Measurements from ENCODE around the gene ARHGAP27.
A peak's percentile ranks its signal among the peaks of the same experiment; 100 is the strongest.

The ARHGAP27 gene

DNA sequence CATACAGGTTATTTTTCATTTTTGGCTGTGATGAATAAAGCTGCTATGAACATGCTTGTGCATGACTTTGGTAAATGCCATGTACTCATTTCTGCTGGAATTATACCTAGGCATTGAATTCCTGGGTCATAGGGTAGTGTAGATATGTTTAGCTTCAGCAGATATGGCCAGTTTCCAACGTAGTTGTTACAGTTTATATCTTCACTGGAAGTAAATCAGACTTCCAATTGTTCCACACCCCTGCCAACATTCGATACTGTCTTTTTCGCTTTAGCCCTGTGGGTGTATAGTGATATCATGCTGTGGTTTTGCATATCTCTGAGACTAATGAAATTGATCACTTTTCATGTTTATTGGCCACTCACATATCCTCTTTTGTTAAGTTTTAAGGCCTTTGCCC is 50.4 kb downstream of the ARHGAP27 start:
- DNase-seq = no peak

DNA sequence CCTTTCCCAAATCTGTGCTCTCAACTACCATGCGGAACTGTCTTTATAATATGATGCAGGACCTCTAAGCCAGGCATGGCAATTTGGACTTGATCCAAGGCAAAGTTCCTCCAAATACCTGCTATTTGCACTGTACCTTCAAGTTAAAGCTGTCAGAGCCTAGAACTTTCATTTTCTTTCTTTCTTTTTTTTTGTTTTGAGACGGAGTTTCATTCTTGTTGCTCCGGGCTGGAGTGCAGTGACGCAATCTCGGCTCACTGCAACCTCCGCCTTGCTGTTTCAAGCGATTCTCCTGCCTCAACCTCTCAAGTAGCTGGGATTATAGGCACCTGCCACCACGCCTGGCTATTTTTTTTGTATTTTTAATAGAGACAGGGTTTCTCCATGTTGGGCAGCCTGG is 51.7 kb downstream of the ARHGAP27 start:
- DNase-seq = no peak

DNA sequence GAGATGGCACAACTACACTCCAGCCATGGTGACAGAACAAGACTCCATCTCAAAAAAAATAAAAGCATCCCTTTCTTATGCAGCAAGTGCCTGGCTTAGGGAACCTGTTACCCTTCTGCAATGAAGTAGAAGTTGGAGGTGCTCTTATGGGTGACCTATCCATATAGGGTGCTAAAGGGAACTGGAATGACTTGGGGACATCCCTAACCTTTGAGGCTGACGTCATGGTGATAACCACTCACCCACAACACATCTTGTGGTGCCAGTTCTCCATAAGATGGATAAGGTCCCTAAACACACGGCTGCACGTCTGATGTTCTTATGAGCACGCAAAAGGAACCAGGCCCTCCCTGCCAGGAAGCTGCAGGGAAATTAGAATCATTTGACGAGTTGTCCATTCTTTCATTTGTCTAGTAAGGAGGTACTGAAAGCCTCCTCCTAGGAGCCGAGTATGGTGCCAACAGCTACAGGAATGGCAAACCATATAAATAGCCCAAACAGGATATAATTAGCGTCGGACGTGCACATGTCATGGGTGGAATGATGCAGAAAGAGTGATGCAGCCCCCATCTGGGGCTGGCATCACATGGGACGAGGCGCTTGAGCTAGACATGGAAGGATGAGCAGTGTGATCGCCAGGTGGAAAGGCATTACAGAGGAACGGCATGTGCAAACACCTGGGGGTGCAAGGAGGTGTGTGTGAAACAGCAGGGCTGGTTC is 52.5 kb downstream of the ARHGAP27 start:
- no peak for DNase-seq

DNA sequence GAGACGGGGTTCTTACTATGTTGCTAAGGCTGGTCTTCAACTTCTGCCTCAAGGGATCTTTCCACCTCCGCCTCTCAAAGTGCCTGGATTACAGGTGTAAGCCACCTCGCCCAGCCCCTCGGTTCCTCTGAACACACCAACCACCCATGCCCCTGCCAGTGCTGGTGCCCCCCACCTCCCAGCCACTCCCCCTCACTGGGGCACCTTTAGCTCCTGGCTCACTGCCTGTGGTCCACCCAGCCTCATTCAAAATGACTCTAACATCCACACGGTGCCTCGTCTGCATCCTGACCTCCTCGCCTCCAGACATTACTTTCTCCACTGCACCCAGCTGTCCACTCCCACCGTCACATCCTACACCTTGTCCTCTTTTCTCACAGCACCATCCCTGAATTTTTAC is 55.3 kb downstream of the ARHGAP27 start:
- DNase-seq = no peak

DNA sequence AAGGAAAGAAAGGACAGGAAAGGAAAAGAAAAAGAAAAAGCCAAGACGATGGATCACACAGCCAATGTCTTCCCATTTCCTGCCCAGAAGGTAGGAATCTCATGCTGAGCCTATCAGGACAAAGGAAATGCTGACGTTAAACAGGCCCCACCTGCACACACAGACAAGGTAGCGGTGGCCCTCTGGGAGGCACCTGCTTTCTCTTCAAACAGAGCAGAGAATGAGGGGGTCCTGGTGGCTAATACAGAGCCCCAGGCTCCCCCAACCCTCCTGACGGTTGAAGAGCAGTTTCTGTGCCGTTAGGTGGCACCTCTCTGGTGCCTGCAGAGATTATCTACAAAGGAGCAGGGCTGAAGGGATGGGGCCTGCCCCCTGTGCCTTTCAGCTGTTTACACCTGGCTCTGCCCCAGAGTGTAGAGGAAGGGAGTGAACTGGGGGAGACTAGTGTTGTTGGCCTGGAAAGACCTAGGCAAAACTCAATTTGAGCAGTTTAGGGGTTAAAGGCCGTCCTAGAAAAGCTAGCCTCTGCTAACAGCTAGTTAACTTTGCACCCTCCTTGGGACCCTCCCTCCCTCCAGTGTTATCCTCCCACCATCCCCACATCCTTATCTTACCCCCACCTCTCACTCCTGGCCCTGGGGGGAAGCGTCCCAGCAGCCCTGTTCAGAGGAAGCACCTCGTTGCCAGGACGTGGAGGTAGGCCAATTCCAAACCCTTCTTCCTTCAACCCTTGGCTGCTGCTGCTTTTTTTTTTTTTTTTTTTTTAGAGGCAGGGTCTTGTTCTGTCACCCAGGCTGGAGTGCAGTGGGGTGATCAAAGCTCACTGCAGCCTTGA is 56.3 kb downstream of the ARHGAP27 start:
- no peak for DNase-seq

DNA sequence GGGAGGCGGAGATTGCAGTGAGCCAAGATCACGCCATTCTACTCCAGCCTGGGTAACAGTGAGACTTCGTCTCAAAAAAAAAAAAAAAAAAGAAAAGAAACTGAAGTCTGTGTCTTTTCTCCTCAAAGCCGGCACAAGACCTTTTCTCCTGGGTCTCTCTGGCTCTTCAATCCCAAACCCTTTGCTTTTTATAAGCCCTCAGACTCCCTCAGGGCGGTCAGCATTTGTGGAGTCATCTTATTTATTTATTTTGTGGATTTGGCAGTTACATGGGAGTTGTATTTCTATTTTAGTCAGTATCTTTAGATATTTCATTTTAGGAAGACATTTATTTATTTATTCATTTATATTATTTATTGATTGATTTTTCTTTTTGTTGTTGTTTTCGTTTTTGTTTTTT is 58.2 kb downstream of the ARHGAP27 start:
- no peak for DNase-seq

DNA sequence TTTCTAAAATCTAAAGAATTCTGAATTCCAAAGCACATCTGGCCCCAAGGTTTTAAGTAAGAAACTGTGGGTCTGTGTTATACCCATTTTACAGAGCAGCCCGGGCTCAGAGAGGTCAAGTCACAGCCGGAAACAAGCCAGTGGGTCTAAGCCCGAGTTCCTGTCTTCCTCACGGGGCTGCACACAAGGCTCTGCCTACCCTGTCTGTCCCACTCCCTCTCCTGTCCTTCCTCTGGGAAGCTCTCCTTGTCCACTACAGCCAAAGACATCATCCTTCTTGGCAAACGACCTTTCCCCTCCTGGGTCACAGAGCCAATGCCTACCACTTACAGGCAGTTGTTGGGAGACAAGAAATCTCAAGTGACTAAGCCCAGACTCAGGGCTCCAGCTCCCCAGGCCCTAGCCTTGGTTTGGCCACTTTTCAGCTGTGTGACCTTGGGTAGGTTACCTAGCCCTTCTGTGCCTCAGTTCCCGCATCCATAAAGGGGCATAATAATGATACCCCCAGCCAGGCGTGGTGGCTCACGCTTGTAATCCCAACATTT is 60.3 kb downstream of the ARHGAP27 start:
- DNase-seq = no peak

DNA sequence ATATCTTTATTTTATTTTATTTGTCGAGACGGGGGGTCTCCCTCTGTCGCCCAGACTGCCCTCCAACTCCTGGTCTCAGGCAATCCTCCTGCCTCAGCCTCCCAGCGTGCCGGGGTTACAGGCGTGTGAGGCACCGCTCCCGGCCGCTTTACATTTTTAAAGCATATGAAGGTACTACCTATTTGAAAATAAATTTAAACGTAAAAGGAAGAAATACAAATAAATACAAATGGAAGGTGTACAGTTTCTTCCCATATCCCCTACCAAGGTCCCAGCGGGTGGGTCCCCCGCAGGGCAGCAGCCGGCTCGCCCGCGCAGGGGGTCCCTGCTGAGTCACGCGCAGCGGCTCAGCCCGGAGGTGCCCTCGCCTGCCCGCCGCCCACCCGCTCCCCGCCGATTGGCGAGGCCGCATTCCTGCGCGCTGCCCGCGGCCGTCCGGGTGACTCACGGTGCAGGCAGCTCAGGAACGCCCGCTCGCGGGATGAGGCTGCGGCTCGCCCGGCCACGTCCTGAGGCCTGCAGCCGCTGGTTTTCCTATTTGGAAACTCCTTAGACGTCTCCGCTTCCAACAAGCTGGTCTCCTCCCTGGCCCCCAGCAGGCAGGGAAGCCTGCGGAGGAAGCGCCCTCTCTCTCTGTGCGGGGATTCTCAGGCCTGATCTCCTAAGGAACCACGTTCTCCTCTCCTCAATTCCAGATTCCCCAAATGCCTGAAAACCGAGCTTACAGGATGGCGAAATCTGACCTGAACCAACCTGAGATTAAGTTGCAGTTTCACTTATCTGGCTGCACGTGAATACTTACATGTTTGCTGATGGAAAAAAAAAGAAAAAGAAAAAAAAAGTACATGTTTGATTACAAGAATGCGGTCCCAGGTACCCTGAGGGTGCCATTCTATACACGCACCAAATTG is 61.0 kb downstream of the ARHGAP27 start:
- DNase-seq = peak; percentile 47

DNA sequence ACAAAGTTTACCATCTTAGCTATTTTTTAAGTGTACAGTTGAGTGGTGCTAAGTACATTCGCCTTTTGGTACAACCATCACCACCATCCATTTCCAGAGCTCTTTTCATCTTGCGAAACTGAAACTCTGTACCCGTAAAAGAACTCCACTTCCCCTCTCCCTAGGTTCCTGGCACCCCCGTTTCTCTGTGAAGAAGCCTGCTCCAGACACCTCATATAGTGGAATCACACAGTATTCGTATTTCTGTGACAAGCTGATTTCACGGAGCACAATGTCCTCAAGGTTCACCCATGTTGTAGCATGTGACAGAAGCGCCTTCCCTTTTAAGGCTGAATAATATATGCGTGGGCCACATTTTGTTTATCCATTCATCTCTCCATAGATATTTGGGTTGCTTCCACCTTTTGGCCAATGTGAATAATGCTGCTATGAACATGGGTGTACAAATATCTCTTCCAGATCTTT is 61.7 kb downstream of the ARHGAP27 start:
- no peak for DNase-seq

DNA sequence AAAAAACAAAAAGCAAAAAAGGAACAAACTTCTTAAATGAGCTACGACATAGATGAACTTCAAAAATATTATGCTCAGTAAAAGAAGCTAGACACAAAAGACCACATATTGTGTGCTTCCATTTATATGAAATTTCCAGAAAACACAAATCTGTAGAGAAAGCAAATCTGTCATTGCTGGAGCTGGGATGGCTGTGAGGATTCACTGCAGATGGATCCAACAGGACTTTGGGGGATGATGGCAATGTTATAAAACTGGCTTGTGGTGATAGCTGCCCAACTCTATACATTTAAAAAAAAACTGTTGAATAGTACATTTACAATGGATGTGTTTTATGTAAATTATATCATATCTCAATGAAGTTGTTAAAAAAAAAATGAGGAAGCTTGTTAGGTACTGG is 63.2 kb downstream of the ARHGAP27 start:
- no peak for DNase-seq

DNA sequence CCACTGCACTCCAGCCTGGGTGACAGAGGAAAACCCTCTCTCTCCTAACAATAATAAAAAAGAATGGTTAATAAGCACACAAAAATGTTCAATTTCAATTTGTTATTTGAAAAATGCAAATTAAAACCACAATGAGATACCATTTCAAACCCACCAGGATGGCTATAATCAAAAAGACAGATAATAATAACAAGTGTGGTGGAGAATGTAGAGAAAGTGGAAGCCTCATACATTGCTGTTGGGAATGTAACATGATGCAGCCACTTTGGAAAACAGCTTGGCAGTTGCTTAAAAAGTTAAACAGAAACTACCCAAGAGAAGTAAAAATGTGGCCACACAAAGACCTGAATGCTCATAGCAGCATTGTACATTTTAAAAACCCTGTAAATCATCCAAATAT is 64.0 kb downstream of the ARHGAP27 start:
- DNase-seq = no peak

DNA sequence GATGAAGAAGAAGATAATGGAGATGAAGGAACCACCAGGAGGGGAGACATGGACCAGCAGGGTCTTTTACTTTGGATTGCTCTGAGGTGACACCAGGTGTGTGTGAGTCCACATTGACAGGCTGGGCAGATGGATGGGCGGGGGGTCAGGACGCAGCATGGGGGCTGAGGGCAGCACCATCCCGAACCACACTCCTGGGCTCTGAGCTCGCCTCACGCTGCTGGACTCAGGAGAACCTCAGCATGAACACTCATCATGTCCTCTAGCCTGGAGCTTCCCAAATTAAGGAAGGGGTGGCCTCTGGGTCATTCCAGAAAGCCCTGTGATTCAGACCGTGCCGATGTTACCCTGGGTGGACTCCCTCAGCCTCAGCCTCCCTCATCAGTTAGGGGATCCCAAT is 65.5 kb downstream of the ARHGAP27 start:
- no peak for DNase-seq

DNA sequence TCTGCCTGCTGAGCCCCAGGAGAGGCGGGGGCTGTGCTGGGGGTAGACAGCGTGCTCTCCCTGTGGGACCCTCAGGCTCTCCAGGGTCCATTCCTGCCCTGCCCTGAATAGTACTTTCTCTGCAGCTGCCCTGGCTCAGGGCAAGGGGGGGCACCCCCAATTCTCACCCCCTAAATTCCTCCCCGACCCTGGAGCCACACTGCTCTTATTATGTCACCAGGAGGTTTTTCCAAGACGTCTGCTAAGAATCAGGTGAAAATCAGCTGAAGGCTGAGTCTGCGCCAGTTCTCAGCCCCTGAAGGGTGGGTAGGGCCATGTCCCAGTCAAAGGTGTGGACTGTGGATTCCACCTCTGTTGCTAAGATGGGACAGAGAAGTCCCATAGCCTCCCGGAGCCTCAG is 66.0 kb downstream of the ARHGAP27 start:
- DNase-seq = no peak

DNA sequence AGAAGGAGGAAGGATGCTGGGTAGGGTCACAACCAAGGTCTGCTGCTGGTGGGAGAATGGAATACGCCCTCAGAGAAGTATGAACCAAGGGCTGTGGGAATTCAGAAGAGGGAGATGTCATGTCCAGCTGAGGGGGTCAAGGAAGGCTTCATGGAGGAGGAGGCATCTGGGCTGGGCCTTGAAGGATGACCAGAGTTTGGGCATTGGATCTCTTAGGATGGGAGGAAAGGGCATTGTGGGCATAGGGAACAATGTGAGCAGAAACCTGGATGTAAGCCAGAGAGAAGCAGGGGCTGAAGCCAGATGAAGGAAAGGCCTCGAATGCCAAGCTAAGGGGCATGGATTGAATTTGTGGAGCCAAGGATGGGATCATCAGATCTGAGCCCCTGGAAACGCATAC is 66.6 kb downstream of the ARHGAP27 start:
- no peak for DNase-seq

DNA sequence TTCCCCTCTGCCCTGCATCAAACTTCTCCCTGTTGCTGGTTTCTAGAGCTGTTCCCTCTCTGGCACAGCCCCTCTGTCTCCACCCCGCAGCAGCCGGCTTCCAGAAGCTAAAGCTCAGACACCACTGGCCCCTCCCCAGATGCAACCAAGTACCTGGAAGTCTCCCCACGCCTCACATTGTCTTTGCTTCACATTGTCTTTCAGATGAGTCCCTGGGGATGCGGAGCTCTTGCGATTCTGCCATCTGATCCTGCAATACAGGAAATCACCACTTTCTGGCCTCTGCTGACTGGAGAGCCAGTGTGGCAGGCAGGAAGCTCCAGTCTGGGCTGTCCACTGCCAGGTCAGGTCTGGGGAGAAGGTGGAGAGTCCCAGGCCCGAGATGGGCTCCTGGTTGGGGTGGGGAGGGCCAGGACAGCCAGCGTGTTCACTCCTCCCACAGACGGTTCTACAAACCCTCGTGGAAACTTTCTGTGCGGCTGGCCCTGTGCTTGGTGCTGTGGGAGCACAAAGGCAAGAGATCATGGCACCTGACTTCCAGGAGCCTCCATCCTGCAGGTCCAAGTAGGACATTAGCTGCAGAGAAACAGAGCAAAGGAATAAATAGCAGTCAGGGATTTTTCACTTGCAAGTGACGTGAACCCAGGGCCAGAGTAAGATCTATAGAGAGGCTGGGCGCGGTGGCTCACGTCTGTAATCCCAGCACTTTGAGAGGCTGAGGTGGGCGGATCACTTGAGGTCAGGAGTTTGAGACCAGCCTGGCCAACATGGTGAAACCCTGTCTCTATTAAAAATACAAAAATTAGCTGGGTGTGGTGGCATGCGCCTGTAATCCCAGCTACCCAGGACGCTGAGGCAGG is 67.9 kb downstream of the ARHGAP27 start:
- DNase-seq = no peak

DNA sequence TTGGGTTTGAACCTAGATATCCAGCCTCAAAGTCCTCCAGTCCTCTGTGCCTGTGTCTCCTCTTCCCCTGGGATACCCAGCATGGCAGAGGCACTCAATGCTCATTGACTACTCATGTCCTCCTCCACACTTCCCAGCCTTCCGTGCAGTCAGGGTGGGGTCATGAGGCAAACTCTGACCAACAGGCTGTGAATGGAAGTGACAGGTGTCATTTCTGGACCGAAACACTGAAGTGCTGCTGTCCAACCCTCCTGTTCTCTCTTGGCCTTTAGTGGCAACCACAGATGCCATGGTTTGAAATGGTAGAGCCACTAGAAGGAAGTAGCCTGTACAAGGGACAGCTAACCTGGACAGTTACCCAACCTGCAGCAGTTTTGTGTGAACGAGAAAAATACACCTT is 69.2 kb downstream of the ARHGAP27 start:
- DNase-seq = no peak

DNA sequence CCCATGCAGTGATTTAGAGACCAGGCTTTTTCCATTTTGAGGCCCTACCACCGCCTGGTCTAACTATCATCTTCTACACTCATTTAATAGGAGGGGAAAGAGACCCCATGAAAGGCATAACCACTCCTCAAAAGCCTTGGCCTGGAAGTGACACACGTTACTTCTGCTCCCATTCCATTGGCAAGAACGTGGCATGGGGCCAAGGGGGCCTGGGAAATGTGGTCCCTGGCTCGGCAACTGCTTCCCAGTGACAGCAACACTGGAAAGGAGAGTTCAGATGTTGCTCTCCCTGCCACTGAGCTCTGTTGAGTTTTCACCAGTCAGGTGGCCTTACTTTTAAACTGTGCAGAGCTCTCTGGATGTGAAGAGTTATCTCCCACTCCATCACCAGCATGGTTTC is 70.7 kb downstream of the ARHGAP27 start:
- no peak for DNase-seq

DNA sequence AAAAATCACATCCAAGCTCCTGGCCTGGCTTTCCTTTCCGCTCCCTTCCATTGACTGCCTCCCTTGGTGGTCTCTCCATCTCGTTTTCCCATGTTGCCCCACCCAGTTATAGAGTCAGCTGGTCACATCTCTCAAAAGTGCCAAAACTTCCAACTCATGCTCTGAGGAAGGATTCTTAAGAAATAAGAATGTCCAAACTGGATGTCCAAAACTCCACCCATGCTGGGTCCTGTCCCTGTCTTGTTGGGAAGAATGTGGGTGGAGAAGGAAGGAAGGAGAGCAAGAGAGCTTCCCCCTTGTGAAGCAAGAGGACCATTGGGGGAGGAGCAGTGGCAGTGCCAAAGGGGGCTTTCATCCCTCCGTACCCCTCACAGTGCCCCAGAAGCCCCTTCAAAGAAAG is 71.2 kb downstream of the ARHGAP27 start:
- no peak for DNase-seq

DNA sequence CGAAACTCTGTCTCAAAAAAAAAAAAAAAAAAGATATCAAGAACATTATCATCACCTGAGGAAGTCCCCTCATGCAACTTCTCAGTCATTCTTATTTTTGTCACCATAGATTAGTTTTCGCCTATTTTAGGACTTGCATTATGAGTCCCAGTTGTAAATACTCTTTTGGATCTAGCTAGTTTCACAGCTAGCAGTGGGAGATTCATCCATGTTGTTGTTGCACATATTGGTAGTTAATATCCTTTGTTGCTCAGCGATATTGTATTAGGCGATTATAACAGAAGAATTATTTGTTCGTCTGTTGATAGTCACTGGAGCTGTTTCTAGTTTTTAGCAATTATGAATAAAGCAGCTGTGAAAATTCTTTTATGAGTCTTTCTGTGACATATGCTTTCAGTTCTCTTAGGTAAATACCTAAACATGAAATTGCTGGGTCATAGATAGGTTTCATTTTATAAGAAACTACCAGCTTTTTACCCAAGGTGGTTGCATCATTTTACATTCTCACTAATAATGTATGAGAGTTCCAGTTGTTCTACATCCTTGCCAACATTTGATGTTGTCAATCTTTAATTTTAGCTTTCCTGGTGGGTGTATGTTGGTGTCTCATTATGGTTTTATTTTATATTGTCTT is 75.2 kb downstream of the ARHGAP27 start:
- no peak for DNase-seq

DNA sequence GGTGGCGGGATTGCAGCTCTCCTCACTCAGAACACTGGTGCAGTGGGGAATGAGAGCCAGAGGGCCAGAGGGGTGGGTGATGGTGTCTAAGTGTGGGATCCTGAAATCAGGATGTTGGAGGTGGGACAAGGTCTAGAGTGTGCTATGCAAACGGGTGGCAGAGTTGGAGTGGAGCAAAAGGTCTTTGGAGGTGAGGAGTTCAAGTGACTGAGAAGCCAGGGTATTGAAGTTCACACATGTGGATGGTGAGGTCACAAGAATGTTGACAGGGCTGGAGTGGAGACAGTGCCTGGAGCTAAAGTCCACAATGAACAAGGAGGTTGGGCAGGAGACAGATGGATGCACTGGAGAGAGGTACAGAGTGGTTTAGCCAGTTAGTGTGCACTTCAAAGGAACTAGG is 77.6 kb downstream of the ARHGAP27 start:
- DNase-seq = no peak

DNA sequence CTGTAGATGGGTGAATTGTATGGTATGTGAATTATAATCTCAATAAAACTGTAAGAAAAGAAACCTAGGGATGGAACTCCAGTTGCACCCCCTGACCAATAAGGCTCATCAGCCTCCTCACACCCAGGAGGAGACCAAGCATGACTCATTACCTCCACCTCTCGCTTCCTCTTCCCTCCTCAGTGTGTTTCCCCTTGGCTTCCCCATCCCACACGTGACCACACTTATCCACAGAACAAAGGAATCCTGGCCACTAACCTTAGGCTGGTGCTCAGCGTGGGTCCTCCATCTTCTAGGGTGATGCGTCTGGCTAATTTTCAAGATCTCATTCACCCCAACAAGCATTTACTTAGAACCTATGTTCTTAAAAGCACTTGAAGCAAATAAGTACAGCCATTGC is 79.6 kb downstream of the ARHGAP27 start:
- peak; percentile 7 for DNase-seq

DNA sequence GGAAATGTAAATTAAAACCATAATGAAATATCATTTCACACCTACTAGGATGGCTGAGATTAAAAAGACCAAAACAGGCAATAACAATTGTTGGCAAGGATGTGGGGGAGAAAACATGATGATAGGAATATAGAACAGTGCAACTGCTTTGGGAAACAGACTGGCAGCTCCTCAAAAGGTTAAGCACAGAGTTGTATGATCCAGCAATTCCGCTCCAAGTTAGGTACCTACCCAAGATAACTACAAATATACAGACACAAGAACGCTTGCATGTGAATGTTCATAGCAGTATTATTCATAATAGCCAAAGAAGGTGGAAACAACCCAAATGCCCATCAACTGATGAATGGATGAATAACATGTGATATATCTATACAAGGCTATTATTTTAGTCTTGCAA is 80.8 kb downstream of the ARHGAP27 start:
- no peak for DNase-seq
